SU-DHL-6 (cell line): Measurements from ENCODE around the gene FKBP1A.

Experiments
- CTCF ChIP-seq: fragments of 200-600 bp; sonication (generic); IDR thresholded peaks from one replicate; pipeline ENCODE4 v1.5.1; 2017; ENCODE audit warnings: antibody characterized with exemption, mild to moderate bottlenecking, low read length, moderate library complexity; ENCODE audit not compliant: insufficient read depth, poor library complexity, severe bottlenecking
- EZH2phosphoT487 ChIP-seq: fragments of 200-600 bp; sonication (generic), shearing (Covaris generic); conservative IDR thresholded peaks from 2 replicates; pipeline ENCODE4 v1.6.1; 2018; ENCODE audit warnings: mild to moderate bottlenecking, antibody characterized with exemption, low read length, moderate library complexity, mixed read lengths

- TF ChIP-seq CTCF (no peak), EZH2phosphoT487 (no peak)
Observed at GRCh38 chr20:1319051-1319450, 73.8 kb downstream of the FKBP1A start.
